Astrocyte (in vitro differentiated cells and primary cell): Measurements from ENCODE around the gene NR2F2.

Experiments used
- CTCF ChIP-seq: IDR thresholded peaks from 2 replicates; pipeline ENCODE4 v1.5.1; 2011; ENCODE audit warnings: low read depth, mild to moderate bottlenecking, inconsistent platforms, low read length, moderate library complexity; ENCODE audit not compliant: insufficient read depth
- EZH2 ChIP-seq: IDR thresholded peaks from 2 replicates; pipeline ENCODE4 v1.6.1; 2012; ENCODE audit warnings: mild to moderate bottlenecking, low read length, inconsistent platforms; ENCODE audit not compliant: insufficient read depth

DNA sequence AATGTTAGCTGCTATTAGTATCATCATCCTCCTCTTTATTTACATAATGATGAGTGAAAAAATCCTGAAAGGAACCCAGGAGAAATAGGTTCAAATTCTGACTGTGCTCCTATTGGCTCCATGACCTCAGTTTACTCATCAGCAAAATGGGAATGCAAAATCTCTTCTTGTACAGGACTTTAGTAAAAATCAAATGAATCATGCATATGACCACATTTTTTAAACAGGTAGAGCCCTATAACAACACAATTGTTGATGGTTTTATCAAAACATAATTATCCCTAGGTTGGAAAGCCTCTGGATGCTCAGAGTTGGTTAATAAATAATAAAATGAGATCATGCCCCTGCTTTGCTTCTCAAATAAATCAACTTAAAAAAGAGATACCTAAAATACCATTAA lies 16.0 kb upstream of the NR2F2 start:
- TF ChIP-seq CTCF (no peak), EZH2 (no peak)
